GM18858 (cell line): ENCODE results near the gene GJB2.

Source experiments
- ATAC-seq: cut with Tn5 transposase; IDR thresholded peaks from one replicate; pipeline ENCODE4 v1.9.1; 2021; ENCODE audit not compliant: unreplicated experiment

Gene GJB2

DNA sequence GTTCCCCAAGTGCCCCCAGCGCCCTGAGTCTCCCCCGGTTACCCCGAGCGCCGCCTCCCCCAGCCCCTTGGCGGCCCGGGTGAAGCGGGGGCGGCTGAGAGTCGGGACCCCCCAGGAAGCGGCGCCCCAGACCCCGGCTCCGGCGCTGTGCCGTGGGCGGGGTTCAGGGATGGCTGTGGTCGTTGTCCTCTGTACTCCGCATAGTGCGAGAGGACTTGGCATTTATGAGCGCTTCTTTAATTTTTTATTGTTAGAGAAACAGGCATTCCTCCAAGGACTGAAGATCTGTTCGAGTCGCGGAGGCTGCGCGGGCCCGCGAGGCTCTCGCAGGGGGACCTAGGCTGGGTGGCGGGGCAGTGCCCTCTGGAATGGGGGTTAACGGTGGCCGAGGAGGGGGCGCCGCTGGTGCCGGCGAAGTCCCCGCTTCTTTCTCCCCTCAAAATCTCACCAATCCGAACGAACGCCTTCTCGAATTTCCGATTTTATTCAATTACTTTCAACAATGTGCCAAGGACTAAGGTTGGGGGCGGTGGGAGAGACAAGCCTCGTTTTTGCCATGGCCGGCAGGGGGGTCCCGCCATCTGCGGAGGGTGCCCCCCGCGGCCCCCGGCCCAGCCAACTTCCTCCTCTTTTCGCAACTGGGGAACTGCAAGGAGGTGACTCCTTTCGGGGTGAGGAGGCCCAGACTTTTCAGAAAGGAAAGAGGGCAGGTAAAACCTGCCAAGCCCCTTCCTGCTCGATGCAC, 596 bp upstream of the GJB2 start:
- no peak for ATAC-seq

DNA sequence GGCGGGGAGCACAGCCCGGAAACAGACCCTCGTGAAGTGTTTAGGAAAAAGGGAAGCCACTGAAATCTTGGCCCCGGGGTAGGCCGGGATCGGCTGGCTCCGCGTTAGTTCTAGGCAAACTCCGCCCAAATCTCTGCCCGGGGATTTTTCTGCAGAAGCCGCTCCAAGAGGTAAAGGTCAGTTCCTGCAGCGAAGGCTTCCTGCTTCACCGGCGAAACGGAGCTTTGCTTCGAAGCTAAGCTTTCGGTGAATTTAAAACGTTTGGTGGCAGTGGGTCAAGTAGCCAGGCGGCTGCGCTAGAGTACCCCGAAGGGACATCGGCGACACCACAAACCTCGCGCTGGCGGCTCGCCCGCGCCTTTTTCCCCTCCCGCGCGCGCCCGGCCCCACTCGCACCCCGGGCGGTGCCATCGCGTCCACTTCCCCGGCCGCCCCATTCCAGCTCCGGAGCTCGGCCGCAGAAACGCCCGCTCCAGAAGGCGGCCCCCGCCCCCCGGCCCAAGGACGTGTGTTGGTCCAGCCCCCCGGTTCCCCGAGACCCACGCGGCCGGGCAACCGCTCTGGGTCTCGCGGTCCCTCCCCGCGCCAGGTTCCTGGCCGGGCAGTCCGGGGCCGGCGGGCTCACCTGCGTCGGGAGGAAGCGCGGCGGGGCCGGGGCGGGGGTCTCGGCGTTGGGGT, 441 bp downstream of the GJB2 start:
- ATAC-seq = no peak

DNA sequence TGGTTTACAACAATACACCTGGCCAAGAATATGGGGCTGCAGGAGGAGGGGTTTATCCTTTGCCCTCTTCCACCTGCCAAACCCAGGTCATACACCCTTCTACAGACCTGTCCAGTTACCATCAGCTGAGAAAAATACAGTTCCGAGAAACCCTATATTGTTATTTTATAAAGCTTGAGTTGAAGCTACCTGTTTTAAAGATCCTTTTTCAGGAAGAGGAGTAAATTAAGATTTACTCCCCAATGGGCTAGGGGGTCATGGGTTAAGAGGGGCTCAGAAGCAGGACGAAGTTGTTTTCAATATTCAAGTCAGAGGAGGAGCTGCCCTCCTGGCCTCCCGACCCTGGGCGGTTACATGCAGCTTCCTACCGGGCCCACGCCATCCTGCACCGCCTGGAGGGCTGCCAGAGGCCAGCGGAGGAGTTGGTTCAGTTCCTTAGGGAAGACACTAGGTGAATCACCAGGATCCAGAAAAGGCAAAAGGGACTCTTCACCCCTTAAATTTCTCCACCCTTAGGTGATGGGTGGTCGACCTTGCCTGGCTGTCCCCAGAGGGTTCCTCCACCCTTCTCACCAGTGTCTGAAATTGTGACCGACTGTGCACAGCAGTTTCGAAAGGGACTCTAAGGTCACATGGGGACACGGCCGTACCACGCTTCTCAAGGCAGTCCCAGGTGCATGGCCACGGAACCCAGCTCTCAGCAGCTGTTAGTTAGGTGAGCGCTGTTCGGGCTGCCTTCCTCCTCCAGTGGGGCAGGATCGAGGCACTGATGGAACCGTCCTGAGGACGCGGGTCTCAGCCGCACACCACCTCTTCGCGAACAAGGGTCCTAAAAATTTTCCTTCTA, 1.2 kb downstream of the GJB2 start:
- ATAC-seq = no peak

DNA sequence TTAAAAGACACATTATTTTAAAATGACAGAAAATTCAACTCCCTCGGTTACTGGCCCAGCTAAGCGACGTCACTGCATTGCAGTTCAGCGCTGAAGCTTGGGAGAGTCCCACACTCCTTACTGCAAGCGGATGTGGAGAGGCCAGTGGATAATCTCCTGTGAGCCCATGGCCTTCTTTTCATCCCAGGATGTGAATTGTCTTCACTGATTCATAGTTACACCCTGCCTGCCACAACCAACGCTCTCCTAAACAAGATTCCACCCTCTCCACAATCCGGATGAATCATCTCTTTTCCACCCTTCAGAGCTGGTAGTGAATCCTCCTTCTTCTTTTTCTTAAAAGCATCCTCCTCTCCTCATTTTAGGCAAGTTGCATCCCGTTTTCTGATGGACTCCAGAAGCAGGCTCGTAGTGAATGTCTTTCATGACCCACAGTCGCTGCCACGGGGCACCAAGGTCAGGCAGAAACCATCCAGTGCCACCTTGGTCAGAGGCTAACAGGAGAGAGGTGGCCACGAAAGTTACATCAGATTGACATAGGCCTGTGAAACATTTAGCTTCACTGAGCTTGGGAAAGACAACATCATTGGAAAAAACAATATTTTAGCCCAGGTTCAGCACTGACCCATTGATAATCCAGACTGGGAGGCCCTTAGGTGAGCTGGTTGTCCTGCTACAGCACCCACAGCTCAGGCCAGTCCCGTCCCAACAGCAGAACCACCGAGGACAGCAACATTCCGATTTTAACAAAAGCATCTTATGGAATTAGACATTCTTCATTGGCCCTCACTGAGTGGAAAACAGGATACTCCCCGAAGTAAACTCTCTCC, 2.0 kb downstream of the GJB2 start:
- no peak for ATAC-seq

DNA sequence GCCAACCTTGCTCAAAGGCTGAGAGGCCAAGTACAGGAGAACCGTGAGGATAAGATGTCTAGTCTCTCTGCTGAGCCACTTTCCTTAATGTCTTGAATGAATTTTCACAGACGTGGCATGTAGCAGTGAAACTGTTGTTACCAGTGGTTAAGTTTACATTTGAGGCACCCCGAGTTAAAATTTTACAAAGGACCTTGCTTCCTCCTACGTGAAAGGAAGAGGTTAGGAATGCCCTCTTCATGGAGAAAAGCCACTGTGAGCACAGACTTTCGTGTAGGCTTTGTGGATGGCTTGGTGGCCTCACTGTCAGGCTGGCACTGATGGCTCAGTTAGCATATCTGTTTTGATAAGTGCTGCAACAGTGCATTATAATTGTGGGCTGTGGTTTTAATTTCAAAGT, 2.7 kb downstream of the GJB2 start:
- no peak for ATAC-seq

DNA sequence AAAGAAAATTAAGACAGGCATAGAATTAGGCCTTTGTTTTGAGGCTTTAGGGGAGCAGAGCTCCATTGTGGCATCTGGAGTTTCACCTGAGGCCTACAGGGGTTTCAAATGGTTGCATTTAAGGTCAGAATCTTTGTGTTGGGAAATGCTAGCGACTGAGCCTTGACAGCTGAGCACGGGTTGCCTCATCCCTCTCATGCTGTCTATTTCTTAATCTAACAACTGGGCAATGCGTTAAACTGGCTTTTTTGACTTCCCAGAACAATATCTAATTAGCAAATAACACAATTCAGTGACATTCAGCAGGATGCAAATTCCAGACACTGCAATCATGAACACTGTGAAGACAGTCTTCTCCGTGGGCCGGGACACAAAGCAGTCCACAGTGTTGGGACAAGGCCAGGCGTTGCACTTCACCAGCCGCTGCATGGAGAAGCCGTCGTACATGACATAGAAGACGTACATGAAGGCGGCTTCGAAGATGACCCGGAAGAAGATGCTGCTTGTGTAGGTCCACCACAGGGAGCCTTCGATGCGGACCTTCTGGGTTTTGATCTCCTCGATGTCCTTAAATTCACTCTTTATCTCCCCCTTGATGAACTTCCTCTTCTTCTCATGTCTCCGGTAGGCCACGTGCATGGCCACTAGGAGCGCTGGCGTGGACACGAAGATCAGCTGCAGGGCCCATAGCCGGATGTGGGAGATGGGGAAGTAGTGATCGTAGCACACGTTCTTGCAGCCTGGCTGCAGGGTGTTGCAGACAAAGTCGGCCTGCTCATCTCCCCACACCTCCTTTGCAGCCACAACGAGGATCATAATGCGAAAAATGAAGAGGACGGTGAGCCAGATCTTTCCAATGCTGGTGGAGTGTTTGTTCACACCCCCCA, 3.8 kb downstream of the GJB2 start:
- ATAC-seq = no peak

DNA sequence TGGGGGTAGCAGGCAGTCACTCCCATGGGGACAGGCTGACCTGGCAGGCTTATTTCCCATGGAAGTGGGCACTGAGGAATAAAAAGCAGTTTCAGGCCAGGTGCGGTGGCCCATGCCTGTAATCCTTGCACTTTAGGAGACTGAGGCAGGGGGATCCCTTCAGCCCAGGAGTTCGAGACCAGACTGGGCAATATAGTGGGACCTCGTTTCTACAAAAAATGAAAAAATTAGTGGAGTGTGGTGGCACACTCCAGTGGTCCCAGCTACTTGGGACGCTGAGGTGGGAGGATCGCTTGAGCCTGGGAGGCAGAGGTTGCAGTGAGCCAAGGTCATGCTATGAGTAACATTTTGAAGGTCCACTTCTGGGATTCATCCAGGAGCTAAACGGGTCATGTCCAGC, 6.0 kb downstream of the GJB2 start:
- no peak for ATAC-seq

DNA sequence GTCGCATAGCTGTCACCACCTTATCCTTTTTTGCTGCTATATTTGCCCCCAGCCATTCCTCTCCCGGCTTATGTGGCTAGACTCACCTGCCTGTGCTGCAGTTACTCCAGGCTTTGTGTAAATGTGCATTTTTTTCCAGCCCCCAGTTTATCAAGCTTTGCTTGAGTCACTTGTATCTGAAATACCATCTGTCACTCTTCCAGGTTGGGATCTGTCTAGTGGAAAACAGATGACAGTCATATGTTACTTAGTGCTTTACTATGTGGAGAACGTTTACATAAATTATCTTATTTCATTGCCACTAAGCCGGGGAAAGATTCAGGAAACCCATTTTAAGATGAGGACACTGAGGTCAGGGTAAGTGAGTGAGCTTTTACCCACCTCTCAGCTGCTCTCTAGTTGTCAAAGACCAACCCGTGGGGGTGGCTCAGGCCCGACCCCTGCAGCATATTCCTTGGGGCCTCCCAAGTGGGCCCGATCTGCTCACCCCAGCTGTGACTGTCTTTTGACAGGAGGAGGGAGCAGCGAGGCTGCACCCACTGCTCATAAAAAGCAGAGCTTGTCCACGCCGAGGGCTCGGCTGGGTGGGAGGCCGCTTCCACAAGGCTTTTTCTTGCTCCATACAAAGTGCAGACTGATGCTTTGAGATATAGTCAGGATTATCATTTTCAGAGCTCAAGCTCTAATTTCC, 7.2 kb downstream of the GJB2 start:
- ATAC-seq = no peak

DNA sequence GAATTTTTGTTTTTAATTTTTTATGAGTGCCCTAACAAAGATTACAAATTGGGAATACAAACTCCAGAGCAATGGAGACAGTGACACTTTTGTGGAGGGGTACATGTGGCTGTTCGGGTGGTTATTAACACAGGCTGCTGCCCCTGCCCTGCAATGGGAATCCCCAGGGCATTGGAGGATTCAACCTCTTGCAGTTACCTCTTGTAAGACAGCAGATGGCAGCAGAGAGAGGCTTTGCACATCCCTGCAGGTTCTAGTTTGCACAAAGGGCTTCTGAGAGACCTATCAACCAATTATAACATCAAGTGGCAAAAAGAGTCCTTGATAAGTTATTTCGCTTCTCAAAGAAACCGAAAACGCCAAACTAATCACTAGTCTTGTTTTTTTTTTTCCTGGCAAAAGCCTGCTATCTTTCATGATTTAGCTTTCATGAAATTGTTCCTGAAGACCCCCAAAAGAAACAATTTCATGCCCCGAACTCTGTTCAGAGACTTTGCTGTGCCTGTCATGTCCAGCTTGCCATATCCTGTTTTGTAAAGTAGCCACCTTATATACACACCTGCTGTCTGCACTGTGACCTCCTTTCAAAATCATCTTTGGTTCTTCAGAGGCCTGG, 10.4 kb downstream of the GJB2 start:
- ATAC-seq = peak; percentile 82

DNA sequence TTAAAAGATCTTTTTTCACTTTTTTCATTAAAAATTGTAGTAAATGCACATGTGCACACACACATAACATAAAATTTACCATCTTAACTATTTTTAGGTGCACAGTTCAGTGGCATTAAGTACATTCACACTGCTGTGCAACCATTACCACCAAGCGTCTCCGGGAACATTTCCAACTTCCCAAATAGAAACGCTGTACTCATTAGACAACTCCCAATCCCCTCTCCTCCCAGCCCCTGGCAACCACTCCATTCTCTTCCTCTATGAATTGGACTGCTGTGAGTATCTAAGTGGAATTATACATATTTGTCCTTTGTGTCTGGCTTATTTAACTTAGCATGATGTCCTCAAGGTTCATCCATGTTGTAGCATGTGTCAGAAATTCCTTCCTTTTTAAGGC, 11.6 kb downstream of the GJB2 start:
- ATAC-seq = no peak

DNA sequence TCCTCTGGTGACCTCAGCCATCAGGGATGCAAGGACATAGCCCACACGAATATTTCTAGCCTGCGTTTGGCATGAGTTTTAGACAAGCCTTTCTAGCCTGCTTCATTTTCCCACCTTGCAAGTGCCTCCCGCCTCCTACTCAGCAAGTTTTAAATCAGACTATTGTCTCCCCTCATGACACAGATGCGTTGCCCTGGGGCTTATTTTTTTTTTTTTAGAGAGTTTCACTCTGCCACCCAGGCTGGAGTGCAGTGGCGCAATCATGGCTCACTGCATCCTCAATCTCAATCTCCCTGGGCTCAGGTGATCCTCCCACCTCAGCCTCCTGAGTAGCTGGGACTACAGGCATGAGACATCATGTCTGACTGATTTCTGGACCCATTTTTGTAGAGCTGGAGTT, 14.6 kb downstream of the GJB2 start:
- ATAC-seq = no peak

DNA sequence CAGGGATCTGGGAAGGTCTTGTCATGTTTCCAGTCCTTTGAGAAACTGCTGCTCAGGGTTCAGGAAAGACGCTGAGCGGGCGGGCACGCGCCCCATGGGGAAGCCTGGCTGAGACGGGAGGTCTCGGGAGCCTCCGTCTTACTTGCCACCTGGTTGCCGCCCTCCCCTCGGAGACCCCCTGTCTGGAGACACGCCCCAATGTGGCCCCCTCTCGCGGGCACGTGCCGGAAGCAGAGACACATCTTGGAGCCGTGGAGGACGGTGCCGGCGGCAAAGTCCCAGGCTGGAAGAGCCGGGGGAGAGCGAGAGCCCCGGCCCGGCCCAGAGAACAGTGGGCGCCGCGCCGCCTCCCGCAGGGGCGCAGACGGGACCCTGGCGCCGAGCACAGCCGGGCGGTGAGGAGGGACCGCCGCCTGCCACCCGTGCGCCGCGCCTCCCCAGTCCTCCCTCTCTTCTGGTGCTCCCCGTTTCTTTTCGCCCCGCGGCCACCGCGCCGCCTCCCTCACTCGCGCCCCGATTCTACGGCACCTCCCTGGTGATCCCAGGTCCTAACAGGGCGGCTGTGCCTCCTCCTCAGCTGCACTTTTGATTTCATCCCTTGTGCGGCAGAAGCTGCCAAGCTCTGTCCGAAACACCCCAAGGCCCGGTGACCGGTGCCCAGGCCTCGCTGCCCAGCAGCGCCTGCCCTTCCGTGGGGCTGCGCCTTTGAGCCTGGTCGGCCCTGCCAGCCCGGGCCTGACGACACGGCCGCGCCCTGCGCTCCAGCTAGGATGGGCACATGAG, 15.5 kb downstream of the GJB2 start:
- ATAC-seq = no peak

DNA sequence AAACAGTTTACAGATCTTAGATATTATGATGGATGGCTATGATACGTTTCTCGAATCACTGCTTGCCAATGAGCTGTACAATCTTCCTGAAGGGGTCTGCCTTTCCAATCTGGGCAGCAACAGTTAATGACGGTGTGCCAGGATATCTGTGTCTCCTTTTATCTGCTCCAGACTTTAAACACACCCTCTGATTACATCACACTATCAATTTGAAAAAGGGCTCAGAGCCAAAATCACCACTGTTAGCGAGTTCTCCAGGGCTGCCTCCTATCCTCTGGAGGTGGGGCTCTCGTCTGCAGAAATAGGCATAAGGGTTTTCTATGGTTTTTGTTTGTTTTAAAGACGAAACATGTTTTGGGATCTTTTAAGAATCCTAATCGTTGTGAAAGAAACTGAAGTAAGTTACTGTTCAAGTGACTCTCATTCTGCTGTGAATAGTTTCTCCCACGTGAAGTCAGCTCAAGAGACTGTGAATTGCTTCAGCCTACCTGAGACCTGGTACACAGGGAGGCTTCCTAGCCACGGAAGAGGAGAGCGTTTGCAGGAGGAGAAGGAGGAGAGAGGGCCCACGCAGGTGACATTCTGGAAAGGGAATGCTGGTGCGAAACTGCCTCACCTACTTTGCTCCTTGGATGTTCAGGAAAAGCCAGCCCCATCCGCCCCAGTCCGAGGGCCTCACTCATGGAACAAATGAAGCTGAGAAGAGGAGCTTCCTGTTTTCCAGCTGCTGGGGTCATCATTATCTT, 16.7 kb downstream of the GJB2 start:
- ATAC-seq = no peak

DNA sequence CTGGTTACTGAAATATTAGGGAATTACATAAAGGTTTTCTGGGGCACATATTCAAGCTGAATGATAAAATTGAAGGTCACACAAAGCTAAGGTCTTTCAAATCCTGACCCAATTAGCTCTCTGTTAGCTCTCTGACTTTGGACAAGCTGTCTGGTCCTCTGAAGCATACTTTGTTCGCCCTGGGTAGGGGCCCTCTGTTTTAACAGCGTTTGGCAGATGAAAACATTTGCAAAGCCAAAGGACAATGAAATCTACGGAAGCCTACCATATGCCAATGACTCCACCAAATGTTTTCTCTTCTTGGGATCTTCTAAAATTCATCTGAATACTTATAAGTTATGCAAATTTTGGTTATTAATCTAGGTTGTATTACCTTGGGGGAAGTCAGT, 17.3 kb downstream of the GJB2 start:
- no peak for ATAC-seq

DNA sequence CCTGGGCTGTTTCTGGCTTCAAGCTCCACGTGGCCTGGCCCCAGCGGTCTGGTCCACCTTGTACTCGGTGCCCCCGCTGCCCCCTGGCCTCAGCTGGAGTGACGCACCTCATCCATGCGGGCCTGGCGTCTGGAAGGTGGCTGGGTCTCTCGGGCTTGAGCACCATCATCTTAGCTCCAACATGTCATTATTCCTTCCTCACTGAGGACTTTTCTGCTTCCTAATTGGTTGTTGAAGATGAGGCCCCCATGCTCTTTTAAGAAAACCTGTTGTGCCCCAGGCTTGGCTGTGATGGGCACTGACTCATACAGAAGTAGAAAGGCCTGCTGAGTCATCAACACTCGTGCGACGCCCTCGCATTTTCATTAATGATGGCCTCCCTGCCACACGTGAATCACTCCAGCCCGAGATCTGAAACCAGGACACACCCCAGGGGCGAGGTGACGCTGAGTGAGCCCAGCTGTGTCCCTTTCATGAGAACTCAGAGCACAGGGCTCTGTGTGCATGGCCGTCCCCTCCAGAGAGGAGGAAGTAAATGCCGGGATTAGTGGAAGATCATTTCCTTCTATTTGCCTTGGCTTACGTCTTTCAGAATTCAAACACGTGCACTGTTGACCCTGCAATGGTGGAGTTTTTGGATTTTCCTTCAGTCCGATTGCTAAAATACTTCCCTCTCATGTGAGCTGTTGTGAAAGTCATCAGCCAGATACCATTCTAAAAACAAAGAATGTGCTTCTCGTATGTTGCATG, 17.9 kb downstream of the GJB2 start:
- ATAC-seq = peak; percentile 77

DNA sequence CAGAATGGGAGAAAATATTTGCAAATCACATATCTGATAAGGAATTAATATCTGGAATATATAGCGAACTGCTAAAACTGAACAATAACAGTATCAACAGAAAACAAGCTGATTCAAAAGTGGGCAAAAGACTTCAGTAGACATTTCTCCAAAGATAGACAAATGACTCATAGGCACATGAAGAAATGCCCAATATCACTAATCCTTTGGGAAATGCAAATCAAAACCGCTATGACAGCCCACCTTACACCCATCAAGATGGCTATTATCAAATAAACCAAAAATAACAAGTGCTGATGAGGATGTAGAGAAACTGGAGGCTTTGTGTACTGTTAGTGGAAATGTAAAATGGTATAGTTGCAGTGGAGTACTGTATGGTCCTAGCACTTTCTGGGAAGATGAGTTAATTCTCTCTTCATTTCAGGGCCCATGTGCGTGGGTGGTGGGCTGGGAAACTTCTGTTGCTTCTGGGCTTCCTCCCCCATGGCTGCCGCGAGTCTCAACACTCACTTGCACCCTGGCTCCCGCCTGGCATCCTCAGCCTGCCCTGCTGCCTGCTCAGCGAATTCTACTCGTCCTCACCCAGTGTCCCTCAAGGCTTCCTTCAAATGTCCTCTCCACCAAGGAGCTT, 19.5 kb downstream of the GJB2 start:
- ATAC-seq = no peak
